Urinary bladder (tissue), 4 donors: Measurements from ENCODE around the gene PCNX3. TPM values are rescaled to one million over a fixed set of nuclear protein-coding genes. Genes with fewer than 3 reads are reported as not detected.

Experiments
- DNase-seq: peaks from one replicate; pipeline ENCODE4 v3.0.0-alpha.2; 2015; ENCODE audit errors: extremely low spot score
- H3K27ac ChIP-seq: one replicate; pipeline ENCODE4 v1.5.1; 2013; ENCODE audit warnings: low read depth, mild to moderate bottlenecking, moderate library complexity
- H3K36me3 ChIP-seq: one replicate; pipeline ENCODE4 v1.6.1; 2013; ENCODE audit warnings: mild to moderate bottlenecking, moderate library complexity; ENCODE audit not compliant: insufficient read depth
- H3K4me1 ChIP-seq: one replicate; pipeline ENCODE4 v1.6.1; 2013; ENCODE audit warnings: mild to moderate bottlenecking, moderate library complexity; ENCODE audit not compliant: insufficient read depth
- H3K4me3 ChIP-seq: one replicate; pipeline ENCODE4 v1.5.1; 2013; ENCODE audit warnings: low read depth, low read length
- WGBS: extraction: QIAGEN DNeasy Blood & Tissue Kit; methylation state at CpG from one replicate; pipeline ENCODE4 v1.1.7; 2013; 5-methylcytosine and 5-hydroxymethylcytosine counted together
- polyA plus RNA-seq: library from polyadenylated mRNA; stranded (reverse); fragments of 200-250 nt; gene quantifications from one replicate; pipeline ENCODE4 v1.2.3, GENCODE V29; 2013
- total RNA-seq: library from RNA; depleted of rRNA; stranded (reverse); fragments of >200 nt; gene quantifications from one replicate; pipeline ENCODE4 v1.2.3, GENCODE V29; 2014
- donor health status: healthy with polysubstance abuse.
- donor health status: healthy.

The PCNX3 gene
- total and polyA plus RNA-seq, 2 donors: 8.3 to 25.3 TPM

DNA sequence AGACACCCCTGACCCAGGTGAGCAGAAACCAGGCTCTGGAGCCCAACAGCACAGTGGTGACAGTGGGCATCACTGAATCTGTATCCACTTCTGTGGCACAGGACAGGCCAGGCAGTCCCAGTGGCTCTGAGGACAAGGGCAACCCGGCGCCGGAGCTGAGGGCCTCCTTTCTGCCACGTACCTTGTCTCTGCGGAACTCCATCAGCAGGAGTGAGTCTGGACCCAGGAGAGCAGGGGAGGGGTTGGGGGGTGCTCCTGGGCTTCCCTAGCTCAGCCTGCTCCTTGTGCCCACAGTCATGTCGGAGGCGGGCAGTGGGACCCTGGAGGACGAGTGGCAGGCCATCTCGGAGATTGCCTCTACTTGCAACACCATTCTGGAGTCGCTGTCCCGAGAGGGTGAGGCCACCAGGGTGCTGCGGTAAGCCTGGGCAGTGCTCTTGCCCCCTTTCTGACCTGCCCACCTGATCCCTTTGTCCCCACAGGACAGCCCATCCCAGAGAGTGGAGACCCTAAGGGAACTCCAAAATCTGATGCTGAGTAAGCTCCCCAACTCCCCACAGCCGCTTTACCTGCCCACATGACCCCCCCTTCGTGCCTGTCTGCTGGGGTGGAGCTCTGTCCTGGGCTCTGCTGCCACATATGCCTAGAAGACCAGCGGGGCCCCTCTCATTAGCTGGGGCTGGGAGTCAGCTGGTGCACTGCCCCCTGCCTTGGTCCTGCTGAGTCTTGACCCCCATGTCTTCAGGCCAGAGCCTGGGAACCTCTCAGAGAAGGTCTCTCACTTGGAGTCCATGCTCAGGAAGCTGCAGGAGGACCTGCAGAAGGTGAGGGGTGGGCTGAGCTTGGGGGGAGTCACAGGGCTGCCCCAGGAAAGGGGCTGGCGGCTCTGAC, 34.3 kb downstream of the PCNX3 start:
- 85% methylated on average over 16 of the region's 16 CpGs for WGBS
- Histone ChIP-seq H3K4me3 (no peak overlapping the region), H3K27ac (peak overlapping the region; percentile 68), H3K4me1 (no peaks in the 10 kb centered on the region), H3K36me3 (peaks cover 4% of the 10 kb centered on the region)
- no peak for DNase-seq

DNA sequence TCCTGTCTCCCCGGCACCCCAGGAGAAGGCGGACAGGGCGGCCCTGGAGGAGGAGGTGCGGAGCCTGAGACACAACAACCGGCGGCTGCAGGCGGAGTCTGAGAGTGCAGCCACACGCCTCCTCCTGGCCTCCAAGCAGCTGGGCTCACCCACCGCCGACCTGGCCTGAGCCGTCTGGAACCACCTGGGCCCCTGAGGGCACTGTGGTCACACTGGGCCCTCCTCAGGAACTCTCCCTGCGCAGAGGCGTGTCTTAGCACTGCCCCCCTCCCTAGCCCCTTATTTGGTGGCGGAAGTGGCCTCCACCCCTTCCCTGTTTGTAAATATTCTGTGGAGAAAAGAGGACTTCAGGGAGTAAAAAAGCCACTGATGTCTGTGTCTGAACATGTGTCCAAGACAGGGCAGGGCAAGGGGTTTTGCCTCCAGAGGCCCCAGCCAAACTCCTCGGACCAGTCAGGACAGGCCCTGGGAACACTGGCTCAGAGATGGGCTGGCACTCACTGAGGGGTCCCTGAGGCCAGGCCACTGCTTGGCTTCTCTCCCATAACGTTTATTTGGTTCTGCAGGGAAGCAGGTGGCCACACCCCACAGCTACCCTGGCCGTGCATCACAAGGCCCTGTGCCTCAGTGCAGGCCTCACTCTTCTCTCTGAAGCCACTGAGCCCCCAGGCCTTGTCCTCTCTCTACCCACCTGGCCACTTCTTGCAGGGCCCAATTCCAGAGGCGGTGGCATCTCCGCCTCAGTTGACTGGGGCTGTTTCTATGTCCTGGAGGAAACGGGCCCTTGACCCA, 35.2 kb downstream of the PCNX3 start:
- Histone ChIP-seq H3K4me1 (no peaks in the 10 kb centered on the region), H3K36me3 (peaks cover 4% of the 10 kb centered on the region), H3K27ac (peak overlapping the region; percentile 68), H3K4me3 (no peak overlapping the region)
- DNase-seq: no peak
- 64% methylated on average over 20 of the region's 20 CpGs for WGBS

DNA sequence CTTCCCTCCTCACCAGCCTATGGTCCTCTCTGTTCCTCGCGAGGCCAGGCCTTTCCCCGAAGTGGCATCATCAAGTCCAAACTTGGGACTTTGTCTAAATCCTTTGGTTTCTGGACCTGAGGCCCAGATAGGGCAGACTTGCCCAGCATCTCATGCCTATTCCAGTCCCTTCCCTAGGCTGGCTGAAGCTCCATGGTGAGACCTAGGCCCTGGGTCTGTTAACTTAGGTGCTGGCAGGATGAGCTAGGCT, 35.7 kb downstream of the PCNX3 start:
- Histone ChIP-seq H3K36me3 (peaks cover 3% of the 10 kb centered on the region), H3K27ac (peak overlapping the region; percentile 92), H3K4me3 (no peak overlapping the region), H3K4me1 (no peaks in the 10 kb centered on the region)
- 93% methylated on average over 3 of the region's 3 CpGs for WGBS
- no peak for DNase-seq

DNA sequence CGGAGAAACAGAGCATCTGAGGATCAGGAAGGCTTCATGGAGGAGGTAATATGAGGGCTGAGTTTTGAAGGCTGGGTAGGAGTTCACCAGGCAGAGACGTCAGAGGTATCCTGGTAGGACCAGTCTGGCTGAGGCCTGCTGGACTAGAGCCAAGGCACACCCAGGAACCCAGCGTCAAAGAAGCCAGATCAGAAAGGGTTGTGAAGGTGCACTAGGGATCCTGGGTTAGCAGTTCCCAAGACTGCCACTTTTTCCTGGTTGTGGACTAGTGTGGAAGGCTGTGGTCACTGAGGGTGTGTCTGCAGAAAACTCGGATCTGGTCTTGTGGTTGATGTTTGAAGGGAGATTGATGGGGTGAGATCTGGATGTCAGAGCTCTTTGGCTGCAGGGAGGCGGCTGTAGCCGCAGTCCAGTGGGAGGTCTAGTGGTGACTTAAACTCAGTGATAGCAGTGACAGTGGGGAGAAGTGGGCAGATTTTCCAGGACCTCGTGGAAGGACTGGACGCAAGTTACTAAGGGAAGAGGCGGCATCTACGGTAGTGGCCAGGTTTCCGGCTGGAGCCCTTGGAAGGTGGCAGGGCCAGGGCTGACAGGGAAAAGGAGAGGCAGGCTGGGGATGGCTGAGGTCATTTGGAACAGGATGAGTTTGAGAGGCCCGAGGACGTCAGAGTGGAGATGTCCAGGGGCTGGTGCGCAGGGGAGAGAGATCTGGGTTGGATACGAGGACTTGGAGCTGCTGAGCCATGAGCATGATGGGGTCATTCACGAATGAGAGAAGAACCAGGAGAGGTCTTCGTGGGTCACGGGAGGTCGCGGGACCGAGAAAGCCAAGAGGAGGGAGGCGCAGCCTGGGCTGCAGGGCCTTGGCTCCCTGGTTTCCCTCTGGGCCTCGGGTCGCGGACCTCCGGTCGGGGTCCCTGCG, 36.3 kb downstream of the PCNX3 start:
- no peaks in the 10 kb centered on the region for H3K4me1 ChIP-seq
- 20% methylated on average over 28 of the region's 28 CpGs for WGBS

DNA sequence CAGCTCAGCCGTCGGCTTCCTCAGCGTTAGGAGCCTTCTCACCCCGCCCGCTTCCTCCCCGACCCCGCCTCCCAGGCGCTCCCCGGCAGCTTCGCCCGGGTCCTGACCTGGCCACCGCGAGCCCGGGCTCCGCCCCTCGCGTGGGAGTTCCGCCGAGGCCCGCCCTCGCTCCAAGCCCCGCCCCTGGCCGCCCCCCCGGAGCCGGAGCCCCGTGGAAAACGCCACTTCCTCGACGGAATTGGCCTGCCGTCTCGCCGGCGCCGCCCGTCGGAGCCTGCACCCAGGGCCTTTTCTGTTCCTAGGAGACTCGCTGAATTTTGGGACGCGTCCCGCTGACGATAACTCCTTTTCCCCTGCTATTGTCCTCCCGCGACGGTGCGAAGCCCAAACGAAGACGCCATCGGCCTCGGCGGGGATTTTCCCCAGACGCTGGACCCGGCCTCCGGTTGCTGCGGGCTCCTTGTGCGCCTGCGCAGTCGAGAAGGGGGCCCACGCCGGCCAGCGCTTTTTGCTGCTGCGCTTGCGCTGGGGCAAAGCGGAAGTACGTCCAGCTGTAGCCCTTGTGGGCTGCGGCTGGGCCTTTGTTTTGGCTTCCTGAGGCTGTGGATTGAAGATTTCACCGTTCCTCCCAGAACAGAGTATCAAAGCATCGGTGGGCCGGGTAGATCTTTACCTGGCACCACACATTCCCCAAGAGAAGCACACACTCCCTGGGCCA, 37.1 kb downstream of the PCNX3 start:
- under 1% methylated on average over 68 of the region's 68 CpGs for WGBS
- Histone ChIP-seq H3K4me1 (no peaks in the 10 kb centered on the region), H3K36me3 (no peaks in the 10 kb centered on the region), H3K27ac (peak overlapping the region; percentile 92), H3K4me3 (peak overlapping the region; percentile 30)
- peak; percentile 85 for DNase-seq

More for the DNA sequence above, 36.3 kb downstream of the PCNX3 start:
- H3K4me3 ChIP-seq: no peak overlapping the region
- peak overlapping the region; percentile 92 for H3K27ac ChIP-seq
- no peak for DNase-seq
- H3K36me3 ChIP-seq: no peaks in the 10 kb centered on the region

DNA sequence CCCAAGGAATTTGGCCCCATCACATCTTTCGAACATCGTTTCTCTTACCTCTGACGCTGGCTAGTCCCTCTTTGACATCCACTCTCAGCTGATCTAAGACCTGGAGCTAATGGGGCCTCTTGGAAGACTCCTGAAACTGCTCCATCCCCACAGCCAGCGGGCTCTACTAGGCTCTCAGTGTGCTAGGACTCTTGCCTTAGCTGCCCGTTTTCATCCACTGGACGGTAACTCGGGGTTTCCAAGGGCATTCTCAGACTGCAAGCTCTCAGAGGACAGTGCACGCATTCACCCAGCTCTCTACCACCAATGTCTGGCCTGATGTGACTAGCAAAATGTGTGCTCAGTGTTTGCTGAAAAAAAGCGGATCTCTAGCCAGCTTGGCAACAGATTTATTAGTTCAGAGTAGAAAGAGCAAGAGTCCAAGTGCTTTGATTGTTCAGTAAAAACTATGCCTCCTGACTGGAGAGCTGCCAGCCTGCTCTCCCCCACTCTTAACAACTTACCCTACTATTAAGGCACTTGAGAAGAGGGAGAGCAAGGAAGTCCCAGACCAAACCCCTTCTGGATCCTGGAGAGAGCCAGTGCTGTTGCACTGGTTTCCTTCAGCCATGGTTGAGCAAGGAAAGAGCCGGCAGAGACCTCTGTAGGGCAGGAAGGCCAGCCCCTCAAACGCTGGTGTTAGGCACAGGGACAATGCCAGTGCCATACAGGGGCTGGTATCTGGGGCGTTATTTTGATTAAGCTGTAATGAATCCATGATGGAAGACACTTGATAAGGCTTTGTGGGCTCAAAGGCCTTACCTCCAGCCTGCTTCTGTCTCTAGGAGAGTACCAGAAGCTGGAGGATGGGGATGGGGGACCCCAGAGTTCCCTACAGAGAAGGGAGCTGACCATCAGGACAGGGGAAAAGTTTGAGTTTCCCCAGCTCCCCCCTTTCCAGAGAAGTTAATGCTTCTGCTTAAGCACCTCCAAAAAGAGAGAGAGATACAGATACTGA, 38.0 kb downstream of the PCNX3 start:
- Histone ChIP-seq H3K4me1 (no peaks in the 10 kb centered on the region), H3K36me3 (no peaks in the 10 kb centered on the region), H3K27ac (peak overlapping the region; percentile 92), H3K4me3 (no peak overlapping the region)
- WGBS: 51% methylated on average over 12 of the region's 12 CpGs
- DNase-seq: no peak

DNA sequence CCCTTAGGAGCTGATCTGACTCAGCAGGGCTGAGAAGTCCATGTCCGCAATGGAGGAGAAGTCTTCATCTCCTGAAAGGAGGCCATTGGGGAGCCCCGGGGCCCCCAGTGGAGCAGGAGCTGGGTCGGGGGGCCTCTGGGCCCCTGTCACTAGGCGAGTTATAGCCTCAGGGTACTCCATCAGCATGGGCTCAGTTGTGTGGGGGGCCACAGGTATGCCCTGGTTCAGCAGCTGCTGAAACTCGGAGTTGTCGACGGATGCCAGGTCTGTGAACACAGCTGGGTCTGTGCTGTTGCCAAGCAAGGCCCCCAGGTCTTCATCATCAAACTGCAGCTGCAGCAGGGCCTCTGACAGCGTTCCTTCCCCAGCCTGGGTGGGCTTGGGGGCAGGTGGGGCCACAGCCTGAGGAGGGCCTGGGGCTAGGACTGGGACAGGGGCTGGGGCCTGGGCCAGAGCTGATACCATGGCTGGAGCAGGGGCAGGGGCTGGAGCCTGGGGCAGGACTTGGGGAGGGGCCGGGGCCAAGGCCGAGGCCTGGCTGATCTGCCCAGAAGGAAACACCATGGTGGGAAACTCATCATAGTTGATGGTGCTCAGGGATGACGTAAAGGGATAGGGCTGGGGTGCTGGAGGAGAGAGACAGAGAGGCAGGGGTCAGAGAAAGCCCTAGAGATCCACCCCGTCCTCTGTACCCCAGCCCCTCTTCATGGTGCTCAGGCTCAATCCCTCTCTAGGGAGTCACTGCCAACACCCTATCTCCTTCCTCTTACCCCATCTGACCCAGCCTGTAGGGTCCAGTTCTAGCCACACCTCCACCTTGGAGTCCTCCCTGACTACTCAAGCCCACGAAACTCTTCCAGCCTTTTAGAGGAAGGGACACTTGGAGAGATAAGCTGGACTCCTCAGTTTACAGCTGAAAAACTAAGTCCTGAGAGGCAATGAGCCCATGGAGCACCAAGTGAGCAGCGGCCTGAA, 39.1 kb downstream of the PCNX3 start:
- Histone ChIP-seq H3K36me3 (peaks cover 3% of the 10 kb centered on the region), H3K4me3 (no peak overlapping the region), H3K27ac (no peak overlapping the region), H3K4me1 (no peaks in the 10 kb centered on the region)
- WGBS: 84% methylated on average over 14 of the region's 14 CpGs
- no peak for DNase-seq

DNA sequence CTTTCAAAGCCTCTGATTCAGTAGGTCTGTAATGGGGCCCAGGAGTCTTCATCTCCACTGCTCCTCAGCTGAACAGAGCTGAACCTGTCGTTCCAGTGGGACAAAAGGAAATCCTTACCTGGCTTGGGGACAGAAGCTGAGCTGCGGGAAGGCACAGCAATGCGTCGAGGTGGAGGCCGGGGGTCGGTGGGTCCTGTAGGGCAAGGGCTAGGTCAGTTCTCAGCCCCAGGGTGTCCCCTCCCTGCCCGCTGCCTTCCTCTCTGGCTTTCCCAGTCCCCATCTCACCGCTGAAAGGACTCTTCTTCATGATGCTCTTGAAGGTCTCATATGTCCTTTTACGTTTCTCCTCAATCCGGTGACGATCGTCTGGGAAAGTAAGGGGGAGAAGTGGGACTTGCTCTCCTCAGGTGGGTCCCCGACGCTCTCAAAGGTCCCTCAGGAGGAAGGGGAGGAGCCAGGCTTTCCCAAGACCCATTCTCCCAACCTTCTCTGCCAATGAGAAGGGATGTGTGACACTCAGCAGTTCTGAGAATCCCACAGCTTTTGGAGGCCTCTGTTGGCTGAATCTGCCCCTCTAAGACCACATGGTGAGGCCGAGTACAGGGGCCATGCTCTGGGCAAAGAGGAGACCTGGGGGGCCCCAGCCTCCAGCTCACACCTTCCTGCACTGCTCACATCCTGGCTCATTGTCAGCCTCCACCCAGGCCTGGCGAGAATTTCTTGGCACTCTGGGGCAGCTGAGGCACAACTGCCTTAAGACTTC, 40.2 kb downstream of the PCNX3 start:
- DNase-seq: no peak
- H3K36me3 ChIP-seq: peaks cover 3% of the 10 kb centered on the region

DNA sequence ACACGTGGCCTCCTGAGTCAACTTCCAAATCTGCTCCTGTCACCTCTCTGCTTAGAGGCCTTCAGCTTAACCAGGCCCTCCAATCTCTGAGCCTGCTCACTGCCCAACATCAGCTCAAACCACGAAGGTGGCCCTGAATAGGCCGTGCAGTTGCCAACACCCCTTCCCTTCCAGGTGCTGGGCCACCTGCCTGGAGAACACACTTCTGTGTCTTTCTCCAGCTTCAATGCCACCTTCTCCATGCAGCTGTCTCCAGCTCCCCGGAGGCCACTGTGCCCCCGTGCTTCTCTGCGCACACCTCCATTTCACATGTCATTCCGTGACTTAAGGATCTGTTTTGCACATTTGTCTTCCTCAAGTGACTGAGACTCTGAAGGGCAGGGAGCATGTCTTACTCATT, 41.9 kb downstream of the PCNX3 start:
- peaks cover 3% of the 10 kb centered on the region for H3K36me3 ChIP-seq
- DNase-seq: no peak
- no peak overlapping the region for H3K27ac ChIP-seq
- H3K4me3 ChIP-seq: no peak overlapping the region
- WGBS: 90% methylated on average over 7 of the region's 7 CpGs
- no peaks in the 10 kb centered on the region for H3K4me1 ChIP-seq

More for the DNA sequence above, 40.2 kb downstream of the PCNX3 start:
- 87% methylated on average over 16 of the region's 16 CpGs for WGBS
- Histone ChIP-seq H3K27ac (no peak overlapping the region), H3K4me3 (no peak overlapping the region), H3K4me1 (no peaks in the 10 kb centered on the region)

DNA sequence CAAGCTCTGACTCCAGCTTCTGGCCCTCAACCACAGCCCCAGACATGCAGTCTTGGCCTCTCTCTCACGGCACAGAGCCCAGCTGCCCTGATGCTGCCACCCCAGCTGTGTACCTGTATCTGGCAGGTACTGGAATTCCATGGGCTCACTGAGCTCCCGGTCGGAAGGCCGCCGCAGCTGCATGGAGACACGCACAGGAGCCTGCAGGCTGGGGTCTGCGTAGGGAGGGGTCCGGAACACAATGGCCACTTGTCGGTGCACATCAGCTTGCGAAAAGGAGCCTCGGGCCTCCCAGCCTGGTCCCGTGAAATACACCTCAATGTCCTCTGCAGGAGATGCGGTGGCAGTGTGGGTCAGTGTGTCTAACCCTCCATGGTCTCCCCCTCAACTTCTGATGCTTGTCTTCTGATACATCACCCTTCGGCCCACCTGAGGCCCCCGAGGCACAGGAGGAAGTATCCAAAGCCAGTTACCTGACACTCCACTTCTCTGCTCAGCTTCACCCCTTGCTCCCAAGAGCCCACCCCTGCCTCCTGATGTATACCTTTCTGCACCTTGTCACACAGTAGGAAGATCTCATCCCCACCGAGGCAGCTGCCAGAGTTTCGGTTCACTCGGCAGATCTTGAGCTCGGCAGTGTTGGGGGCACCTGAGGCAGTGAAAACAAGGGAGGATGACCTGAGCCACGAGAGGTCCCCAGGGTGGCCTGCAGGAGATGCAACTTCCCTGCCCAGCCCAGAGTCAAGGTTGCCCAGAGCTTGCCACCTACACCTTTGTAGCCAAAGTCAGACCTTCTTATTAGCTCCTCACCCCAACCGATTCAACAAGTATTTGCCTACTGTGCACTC, 42.8 kb downstream of the PCNX3 start:
- no peak for DNase-seq
- Histone ChIP-seq H3K4me3 (no peak overlapping the region), H3K4me1 (no peaks in the 10 kb centered on the region)

More for the DNA sequence above, 42.8 kb downstream of the PCNX3 start:
- Histone ChIP-seq H3K36me3 (peaks cover 3% of the 10 kb centered on the region), H3K27ac (no peak overlapping the region)
- 92% methylated on average over 21 of the region's 21 CpGs for WGBS
